ENCODE measurements around the gene HELT. TPM values are rescaled to one million over a fixed set of nuclear protein-coding genes. Genes with fewer than 3 reads are reported as not detected.

Gene HELT
- total and polyA plus RNA-seq, 4 donors = not detected

DNA sequence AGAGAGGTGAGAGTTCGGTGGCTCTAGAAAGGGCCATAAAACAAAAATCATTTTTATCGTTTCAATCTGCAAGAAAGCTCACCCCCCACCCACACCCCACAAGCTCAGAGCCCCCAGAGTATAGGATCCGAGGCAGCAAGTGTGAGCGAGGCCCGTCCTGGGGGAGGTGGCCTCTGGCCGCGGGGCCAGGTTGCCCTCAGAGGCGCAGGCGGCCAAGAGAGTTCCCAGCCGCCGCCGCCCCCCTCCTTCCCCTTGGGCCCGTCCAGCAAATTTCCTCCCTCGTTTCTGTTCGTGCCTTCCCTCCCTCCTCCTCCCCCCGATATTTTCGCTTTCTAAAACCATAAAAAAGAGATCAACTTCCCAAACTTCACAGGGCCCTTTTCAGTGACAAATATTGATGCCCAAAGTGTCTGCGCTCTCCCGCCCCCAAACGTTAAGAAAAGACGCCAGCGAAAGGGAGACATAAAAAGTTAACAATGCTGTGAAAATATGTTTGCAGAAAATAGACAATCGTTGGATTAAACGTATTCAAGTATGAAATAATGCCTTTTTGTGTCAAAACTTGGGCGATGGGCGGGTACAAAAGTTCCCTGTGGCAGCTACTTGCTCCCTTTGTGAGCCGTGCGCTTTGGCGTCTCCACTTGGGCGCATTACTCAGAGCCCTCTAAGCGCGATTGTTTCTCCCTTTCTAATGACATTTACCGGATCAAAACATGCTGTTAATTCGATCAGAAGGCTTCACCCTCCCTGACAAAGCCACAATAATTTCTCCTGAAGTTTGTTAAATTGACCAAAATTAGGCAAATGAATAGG is 1.1 kb upstream of the HELT start:
- no peaks in the 10 kb centered on the region for H3K36me3 ChIP-seq (ENCODE audit: control insufficient read depth in 4 of 4, insufficient read depth in 3 of 4, low read depth in 1 of 4, low read length in 3 of 4)
- no peak overlapping the region for H3K9ac ChIP-seq (ENCODE audit: low read depth in 1 of 2, low read length in 2 of 2)
- no peak for TF ChIP-seq CTCF (IDR thresholded peaks at IDR 0.05; ENCODE audit: low read depth, low read length, missing input control)
- no peak for TF ChIP-seq FOXA1 (IDR thresholded peaks at IDR 0.05)
- TF ChIP-seq, protein P1, sequence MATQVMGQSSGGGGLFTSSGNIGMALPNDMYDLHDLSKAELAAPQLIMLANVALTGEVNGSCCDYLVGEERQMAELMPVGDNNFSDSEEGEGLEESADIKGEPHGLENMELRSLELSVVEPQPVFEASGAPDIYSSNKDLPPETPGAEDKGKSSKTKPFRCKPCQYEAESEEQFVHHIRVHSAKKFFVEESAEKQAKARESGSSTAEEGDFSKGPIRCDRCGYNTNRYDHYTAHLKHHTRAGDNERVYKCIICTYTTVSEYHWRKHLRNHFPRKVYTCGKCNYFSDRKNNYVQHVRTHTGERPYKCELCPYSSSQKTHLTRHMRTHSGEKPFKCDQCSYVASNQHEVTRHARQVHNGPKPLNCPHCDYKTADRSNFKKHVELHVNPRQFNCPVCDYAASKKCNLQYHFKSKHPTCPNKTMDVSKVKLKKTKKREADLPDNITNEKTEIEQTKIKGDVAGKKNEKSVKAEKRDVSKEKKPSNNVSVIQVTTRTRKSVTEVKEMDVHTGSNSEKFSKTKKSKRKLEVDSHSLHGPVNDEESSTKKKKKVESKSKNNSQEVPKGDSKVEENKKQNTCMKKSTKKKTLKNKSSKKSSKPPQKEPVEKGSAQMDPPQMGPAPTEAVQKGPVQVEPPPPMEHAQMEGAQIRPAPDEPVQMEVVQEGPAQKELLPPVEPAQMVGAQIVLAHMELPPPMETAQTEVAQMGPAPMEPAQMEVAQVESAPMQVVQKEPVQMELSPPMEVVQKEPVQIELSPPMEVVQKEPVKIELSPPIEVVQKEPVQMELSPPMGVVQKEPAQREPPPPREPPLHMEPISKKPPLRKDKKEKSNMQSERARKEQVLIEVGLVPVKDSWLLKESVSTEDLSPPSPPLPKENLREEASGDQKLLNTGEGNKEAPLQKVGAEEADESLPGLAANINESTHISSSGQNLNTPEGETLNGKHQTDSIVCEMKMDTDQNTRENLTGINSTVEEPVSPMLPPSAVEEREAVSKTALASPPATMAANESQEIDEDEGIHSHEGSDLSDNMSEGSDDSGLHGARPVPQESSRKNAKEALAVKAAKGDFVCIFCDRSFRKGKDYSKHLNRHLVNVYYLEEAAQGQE (IDR thresholded peaks at IDR 0.05) = no peak
- TF ChIP-seq, protein P2, sequence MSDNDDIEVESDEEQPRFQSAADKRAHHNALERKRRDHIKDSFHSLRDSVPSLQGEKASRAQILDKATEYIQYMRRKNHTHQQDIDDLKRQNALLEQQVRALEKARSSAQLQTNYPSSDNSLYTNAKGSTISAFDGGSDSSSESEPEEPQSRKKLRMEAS (IDR thresholded peaks at IDR 0.05) = no peak
- peaks cover 6 to 52% (median 34%) of the 10 kb centered on the region in 4 donors for H3K4me1 ChIP-seq (ENCODE audit: control insufficient read depth in 4 of 4, insufficient read depth in 4 of 4, low read length in 3 of 4)
- H3K27ac ChIP-seq (ENCODE audit: low read depth in 1 of 2, low read length in 2 of 2) = no peak overlapping the region
- H3K4me3 ChIP-seq (ENCODE audit: low read depth in 1 of 3, low read length in 3 of 3) = no peak overlapping the region
- WGBS = 2% methylated on average over 34 of the region's 34 CpGs
- no peaks in the 10 kb centered on the region for H3K9me3 ChIP-seq (ENCODE audit: control insufficient read depth in 4 of 4, low read length in 3 of 4)
- no peak for DNase-seq (ENCODE audit: low spot score)
- H3K27me3 ChIP-seq (ENCODE audit: control insufficient read depth in 4 of 4, insufficient read depth in 4 of 4, low read length in 3 of 4) = peaks cover 2 to 35% (median 13%) of the 10 kb centered on the region in 4 donors

DNA sequence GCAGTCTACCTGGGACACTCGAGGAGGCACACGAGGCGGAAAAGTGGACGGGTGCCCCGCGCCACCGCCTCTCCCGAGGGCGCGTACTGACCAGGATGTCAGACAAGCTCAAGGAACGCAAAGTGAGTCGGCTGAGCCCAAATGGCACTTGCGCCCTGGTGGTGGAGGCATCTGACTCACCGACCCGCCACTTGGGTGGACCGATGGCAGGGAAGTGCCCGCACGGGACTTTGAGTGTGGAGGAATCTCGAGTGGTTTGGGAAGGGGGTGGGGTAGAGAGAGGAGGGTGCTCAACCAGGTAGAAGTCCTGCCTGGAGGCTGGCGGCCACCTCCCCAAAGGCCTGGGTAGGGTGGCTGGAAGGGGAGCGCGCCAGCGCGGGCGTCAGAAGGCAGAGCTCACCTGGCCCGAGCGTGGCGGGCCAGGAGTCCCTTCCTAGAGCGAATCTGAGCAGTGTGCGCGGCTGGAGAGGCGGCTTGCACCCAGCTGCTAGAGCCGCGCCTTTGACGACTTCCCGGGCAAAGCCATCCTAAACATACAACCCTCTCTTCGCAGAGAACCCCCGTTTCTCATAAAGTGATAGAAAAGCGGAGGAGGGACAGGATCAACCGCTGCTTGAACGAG is 655 bp downstream of the HELT start:
- no peak for DNase-seq (ENCODE audit: low spot score)
- Histone ChIP-seq H3K36me3 (ENCODE audit: control insufficient read depth in 4 of 4, insufficient read depth in 3 of 4, low read depth in 1 of 4, low read length in 3 of 4) (no peaks in the 10 kb centered on the region), H3K9ac (ENCODE audit: low read depth in 1 of 2, low read length in 2 of 2) (no peak overlapping the region), H3K4me3 (ENCODE audit: low read depth in 1 of 3, low read length in 3 of 3) (no peak overlapping the region), H3K27ac (ENCODE audit: low read depth in 1 of 2, low read length in 2 of 2) (no peak overlapping the region), H3K4me1 (ENCODE audit: control insufficient read depth in 4 of 4, insufficient read depth in 4 of 4, low read length in 3 of 4) (peaks cover 6 to 52% (median 34%) of the 10 kb centered on the region in 4 donors), H3K27me3 (ENCODE audit: control insufficient read depth in 4 of 4, insufficient read depth in 4 of 4, low read length in 3 of 4) (peaks cover 2 to 35% (median 12%) of the 10 kb centered on the region in 4 donors), H3K9me3 (ENCODE audit: control insufficient read depth in 4 of 4, low read length in 3 of 4) (no peaks in the 10 kb centered on the region)
- TF ChIP-seq SP1 (IDR thresholded peaks at IDR 0.05) (no peak), HNF4A (conservative IDR thresholded peaks at IDR 0.05) (no peak), RXRA (IDR thresholded peaks at IDR 0.05) (no peak), EGR1 (IDR thresholded peaks at IDR 0.05; ENCODE audit: low read depth in 2 of 2) (no peak), NR2F2 (IDR thresholded peaks at IDR 0.05) (no peak), RAD21 (IDR thresholded peaks at IDR 0.05) (no peak), YY1 (IDR thresholded peaks at IDR 0.05) (no peak), JUND (IDR thresholded peaks at IDR 0.05) (no peak), TAF1 (conservative IDR thresholded peaks at IDR 0.05) (no peak), FOXA1 (IDR thresholded peaks at IDR 0.05) (no peak)
- TF ChIP-seq, protein P3, sequence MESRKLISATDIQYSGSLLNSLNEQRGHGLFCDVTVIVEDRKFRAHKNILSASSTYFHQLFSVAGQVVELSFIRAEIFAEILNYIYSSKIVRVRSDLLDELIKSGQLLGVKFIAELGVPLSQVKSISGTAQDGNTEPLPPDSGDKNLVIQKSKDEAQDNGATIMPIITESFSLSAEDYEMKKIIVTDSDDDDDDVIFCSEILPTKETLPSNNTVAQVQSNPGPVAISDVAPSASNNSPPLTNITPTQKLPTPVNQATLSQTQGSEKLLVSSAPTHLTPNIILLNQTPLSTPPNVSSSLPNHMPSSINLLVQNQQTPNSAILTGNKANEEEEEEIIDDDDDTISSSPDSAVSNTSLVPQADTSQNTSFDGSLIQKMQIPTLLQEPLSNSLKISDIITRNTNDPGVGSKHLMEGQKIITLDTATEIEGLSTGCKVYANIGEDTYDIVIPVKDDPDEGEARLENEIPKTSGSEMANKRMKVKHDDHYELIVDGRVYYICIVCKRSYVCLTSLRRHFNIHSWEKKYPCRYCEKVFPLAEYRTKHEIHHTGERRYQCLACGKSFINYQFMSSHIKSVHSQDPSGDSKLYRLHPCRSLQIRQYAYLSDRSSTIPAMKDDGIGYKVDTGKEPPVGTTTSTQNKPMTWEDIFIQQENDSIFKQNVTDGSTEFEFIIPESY (IDR thresholded peaks at IDR 0.05) = no peak
- TF ChIP-seq, protein P2 (IDR thresholded peaks at IDR 0.05) = no peak
- TF ChIP-seq, protein P1 (IDR thresholded peaks at IDR 0.05) = no peak
- WGBS = 4% methylated on average over 41 of the region's 41 CpGs
